HG03025 (cell line): ENCODE measurements around the gene COL11A2.

Source experiments
- ATAC-seq: cut with Tn5 transposase; IDR thresholded peaks from one replicate; pipeline ENCODE4 v1.9.1; 2021; ENCODE audit warnings: mild to moderate bottlenecking, moderate library complexity; ENCODE audit not compliant: unreplicated experiment, low FRiP score

COL11A2 gene

DNA sequence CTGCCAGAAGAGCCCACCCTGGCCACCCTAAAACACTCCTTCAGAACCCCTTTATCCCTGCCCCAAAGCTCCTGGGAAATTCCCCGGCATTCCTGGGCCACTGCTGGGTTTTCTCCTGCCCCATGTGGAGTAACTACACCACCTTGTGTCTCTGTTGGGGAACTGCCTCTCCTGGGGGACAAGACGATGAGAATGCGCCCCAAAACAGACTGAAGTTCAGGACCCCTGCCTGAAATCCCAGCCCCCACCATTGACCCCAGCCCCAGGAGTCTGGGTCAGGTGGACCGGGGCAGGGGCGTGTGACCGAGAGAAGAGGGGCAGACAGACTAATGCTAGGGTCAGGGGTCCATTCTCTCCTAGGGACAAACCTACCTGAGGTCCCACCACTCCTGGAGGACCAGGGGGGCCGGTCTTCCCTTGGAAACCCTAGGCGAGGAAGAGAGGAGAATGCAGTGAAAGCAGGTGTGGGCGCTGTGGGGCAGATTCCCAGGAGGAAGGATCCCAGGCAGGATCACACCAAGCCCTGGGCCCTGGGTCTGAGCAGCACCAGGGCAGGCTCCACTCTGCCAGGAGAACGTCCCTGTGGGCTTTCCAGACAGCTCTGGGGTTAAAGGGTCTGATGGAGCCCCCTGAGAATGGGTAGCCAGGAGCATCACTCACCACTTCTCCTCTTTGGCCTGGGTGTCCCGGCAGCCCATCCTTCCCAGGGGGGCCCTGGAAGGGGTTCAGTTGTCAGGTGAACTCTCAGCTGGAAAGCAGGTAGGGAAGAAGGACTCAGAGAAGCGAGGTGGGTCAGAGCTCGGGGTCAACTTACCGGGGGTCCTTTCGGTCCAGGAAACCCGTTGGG, 19.4 kb downstream of the COL11A2 start:
- no peak for ATAC-seq

DNA sequence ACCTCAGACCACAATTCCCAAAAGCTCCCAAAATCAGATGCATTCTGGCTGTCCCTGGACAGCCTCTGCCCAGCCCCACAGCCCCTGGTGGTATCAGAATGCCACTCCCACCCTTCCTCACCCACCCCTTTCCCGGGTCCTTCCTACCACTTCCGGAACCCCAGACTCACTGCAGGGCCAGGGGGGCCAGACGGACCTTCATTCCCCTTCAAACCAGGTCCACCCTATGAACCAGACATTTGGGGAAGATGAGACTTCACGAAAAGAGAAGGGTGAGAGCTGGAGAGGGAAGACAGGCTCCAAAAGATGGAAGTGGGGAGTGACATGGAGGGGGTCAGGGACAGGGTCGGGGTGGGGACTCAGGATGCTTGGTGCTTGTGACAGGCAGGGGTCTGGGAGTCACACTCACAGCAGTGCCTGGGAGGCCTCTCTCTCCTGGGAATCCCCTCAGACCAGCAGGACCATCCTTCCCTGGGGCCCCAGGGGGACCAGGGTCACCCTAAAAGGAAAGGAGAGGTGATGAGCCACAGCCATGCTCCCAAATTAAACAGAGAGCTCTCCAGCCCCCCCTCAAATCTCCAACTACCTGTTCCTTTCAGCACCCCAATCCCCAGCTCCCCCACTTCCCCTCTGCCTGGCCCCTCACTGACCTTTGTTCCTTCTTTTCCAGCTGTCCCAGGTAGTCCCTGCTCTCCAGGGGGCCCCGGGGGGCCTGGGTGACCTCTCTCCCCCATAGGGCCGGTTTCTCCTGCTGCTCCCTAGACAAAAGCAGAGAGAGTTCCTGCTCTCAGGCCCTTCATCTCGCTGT, 20.2 kb downstream of the COL11A2 start:
- no peak for ATAC-seq

DNA sequence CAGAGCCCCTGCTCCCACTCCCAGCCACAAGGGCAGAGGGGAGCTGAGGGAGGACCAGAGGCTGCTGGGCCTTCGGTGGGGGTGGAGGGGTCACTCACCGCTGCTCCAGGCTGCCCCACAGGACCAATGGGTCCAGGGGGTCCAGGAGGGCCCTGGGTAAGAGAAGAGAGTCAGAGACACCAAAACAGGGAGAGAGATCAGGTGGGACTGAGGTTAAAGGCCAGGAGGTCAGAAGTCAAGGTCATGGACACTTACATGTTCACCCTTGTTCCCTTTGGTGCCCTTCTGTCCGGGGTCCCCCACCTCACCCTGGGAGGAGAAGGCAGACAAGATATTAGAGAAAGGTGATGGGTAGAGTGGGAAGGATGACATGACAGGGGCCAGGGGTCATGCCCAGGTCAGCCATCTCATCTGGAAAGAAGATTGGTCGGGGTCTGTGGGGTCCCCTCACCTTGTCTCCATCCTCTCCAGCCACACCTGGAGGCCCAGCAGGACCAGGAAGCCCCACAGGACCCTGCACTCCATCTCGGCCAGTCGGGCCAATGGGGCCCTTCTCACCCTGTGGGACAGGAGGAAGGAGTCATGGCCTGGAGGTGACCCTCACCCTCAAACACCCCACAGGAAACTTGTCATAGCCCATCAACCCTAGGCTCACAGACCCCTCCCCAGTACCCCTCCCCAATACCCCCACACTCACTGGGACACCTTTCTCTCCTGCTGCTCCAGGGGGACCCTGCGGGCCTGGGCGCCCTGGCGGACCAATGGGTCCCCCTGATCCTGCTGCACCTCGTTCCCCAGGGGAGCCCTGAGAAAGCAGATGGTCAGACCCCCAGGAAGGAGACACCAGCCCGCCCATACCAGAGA, 21.0 kb downstream of the COL11A2 start:
- ATAC-seq: no peak

DNA sequence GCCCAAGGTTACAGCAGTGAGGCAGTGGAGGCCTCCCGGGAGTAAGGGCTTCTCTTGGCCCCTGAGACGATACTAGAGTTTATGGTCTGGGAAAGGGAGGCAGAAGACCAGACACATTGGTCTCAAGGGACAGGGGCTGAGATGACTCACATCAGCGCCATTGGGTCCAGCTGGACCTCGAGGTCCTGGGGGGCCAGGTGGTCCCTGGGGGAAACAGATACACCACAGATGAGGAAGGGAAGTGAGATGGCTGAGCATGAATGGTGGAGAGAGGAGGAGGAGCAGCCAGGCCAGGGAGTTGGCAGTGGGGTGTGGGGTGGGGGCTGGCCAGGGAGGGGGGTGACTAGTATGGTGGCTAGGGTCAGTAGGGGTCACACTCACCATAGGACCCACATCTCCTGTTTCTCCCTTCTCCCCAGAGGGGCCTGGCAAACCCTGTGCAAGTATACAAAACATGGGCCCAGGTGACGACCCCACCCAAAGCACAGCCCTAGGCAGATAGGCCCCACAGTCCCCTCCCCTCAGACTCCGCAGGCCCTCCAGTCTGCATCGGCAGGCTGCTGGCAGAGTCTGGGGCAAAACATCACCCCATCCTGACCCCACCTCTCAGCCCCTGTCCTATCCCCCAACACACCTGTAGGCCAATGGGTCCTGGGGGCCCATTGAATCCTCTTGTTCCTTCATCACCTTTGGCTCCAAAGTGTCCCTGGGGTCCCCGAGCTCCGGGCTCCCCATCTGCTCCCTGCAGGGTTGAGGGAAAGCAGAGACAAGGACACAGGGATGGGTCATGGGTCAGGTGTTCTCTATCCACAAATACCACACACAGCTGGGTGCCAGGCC, 21.9 kb downstream of the COL11A2 start:
- no peak for ATAC-seq

DNA sequence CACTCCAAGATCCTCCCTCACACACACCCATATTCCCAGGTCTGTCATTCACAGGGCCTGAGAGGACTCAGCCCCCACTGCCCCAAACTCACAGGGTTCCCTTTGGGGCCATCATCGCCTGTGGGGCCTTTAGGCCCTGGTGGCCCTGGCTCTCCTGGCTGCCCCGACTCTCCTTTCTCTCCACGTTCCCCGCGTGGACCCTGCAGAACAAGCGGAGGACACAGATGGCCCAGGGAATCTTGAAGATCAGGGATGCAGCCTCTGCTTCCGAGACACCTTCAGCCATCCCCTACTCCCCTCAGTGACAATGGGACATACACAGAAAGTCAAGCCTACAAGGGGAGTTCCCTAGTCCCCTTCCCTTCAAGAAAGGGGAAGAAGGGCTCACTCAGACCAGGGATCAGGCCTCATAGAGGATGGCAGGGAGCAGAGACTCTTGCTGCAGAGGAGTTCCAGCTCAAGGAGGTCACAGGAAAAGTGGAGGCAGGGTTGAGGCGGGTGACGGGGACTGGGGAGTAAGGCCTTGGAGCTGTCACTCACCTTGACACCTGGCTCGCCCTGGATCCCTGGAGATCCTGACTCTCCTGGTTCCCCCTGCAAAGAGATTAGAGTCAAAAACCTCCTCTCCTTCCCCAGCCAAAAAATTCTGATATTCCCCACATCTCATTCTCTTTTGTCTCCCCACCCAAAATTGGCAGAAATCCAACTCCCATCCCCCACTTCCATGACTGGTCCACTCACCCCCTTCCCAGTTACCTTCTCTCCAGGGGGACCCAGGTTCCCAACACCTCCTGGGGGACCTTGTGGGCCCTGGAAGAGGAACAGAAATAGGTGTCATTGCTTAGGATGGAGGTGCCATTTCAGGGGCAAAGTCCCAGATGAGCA, 22.7 kb downstream of the COL11A2 start:
- no peak for ATAC-seq

DNA sequence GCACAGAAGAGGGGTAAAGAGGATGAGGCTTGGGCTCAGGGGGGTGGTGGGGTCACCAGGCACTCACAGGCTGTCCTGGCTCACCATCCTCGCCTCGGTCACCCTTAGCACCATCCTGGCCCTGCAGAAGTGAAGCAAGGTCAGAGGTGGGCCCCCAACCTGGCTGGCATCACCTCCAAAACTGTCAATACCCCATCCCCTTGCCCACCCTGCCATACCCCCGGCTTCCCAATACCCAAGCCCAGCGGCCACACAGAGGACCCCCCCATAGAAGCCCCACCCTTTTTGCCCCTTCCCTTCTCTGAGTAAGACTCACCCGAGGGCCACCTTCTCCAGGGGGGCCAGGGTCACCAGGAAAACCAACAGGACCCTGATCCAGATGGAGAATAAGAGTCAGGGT, 23.6 kb downstream of the COL11A2 start:
- no peak for ATAC-seq

DNA sequence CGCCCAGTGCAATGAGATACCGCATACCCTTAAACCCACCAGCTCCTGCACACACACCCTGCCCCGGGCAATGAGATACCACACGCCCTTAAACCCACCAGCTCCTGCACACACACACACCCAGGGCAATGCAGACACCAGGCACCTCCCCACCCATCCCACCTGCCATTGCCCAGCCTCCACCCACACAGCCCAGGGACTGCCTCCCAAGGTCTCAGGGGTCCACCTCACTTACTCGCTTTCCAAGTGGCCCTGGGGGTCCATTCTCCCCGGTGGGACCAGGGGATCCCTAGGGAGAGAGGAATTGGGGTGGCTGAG, 24.0 kb downstream of the COL11A2 start:
- no peak for ATAC-seq

DNA sequence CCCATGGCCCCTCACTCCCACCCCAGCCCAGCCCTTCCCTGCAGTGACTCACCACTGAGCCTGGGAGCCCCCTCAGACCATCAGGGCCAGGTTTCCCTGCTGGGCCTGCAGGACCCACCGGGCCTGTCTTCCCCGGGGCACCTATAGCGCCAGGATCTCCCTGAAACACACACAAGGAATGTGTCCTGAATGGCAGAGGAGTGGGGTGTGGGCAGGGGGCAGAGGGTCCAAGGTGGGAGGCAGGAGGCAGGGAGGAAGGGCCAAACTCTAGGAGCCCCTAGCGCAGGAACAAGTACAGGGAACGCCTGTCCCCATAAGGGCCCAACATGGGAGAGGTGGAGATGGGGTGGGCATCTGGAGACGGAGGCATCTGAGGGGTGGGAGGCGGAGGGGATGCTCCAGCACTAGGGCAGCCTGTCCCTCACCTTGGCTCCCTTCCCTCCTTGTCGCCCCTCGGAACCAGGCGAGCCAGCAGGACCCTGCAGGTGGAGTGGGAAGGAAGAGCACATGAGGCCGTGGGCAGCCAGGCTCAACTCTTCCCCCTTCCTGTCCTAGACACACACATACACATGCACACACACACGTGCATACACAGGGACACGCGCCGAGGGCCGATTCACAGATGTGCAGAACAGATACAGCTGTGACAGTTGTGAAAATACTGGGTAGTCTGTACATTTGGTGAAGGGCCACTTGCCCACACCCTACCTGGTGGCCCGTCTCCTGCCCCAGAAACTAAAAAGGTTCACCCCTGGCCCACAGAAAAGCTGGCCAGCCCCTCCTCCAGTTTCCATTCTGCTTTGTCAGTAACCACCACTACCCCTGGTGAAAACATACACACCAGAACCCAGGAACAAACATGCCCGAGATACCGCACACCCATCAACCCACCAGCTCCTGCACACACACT, 24.6 kb downstream of the COL11A2 start:
- no peak for ATAC-seq

DNA sequence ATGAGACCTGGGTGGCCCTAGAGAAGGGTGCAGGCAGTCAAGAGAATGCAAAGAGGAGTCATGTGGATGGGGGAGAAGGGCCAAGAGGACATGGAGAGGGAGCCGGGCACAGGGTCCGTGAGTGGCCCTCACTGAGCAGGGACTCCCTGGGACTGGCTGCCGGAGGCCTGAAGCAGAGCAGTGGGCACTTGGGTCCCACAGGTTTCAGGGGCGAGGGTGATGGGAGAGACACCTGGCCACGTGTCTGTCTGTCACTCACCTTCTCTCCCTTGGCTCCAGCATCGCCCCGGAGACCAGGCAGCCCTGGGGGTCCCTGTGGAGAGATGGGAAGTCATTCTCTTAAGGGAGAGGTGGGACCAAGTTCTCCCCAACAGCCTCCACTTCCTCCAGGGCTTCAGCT, 25.5 kb downstream of the COL11A2 start:
- no peak for ATAC-seq

DNA sequence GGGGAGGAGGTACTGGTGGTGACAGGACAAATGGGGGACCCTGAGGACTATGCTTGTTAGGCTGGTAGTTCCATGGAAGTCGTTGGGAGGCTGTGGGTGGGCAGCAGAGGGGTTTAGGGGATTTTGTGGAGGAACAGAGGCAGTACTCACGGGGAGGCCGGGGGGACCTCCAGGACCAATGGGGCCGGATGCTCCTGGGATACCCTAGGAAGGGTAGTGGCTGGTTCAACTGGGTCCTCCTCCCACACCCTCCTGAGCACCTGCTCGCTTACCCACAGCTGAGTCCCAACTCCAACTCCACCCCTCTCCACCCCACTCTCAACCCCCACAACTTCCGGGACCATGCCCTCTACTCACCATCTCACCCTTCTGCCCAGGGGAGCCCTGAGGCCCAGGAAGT, 25.9 kb downstream of the COL11A2 start:
- no peak for ATAC-seq

DNA sequence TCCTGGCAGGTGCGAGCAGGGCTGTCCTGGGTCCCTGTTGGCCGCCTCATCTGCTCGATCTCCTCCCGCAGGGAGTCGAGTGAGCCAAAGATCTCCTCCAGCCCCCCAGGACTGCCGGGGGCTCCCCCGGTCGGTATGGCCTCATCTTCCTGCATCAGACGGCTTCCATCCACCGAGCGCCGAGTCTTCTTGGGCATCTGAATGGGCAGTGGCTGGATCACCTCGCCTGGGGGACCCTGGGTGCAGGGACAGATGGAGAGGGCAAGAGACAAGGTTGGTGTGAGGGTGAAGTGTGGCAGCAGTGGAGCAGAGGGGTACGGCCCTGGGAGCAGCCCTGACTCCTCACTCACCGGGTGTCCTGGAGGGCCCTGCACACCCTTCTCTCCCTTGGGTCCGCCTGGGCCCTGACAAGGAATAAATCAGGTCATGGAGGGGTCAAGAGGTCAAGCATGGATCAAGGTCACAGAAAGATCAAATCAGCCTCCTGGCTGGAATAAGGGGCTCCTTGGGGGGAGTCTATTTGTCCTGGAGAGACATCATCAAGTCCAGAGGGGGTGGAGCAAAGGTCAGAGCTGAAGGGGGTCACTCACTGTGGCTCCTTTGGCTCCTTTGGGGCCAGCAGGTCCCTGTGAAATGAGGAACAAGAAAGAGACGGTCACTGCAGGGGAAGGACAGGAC, 26.5 kb downstream of the COL11A2 start:
- no peak for ATAC-seq

DNA sequence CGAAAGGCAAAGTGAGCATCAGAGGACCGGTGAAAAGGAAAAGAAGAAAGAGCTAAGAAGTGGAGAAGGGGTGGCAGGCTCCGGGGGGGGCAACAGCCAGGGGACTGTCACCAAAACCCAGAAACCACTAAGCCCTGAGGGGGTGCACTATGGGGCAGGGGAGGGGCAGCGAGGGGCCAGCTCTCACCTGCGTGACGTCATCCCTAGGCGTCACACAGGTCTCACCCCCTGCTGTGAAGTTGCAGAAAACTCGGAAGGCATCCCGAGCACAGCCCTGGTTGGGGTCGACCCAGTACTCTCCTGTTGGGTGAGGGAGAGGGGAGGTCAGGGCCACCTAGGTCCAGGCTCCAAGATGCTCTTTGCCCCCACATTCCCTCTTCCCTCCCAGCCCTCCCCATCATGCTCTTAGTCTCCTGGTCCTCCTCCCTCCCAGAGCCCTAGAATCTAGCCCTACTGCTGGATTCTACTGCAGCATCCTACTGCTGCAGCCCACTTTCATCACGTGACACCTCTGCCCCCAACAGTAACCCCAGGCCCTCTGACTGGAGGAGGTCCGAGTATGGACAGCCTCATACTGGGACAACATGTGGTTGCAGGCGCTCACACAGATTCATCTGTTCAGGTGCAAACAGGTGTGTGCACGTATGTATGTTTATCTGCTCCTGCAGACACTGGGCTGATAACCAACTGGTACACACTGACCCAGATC, 27.4 kb downstream of the COL11A2 start:
- ATAC-seq: no peak

DNA sequence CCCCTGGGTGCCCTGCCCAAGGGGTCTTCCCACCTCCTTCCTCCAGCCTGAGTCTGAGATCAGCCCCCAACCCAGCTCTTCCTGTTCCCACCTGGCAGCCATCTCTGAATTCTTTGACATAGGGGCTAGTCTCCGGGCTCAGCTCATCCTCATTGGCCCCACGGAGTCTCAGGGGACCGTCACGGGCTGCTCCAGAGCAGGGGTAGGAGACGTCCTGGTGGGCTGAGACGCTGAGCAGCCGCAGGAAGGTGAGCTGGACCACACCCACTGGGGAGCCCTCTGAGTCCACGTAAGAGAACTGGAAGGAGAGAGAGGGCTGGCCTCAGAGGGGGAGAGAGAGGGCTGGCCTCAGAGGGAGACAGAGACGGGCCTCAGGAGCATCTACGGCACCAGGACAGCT, 28.1 kb downstream of the COL11A2 start:
- no peak for ATAC-seq

DNA sequence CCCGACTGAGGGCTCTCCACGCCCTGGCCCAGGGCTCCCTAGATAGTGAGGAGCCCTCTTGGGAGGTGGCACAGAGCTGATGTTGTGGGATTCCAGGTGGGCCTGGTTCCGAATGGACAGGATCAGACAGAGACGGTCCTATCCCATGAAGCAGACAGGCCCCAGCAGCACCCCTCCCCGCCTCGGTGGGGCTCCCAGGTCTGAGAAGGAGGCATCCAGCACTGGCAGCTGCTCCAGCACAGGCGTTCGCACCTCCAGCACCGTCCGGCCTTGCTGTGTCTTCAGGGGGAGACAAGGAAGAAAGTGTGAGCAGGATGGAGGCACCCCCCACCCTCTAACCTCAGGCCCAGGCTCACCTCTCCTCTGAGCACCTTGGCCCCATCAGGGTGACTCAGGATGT, 28.7 kb downstream of the COL11A2 start:
- ATAC-seq: no peak

DNA sequence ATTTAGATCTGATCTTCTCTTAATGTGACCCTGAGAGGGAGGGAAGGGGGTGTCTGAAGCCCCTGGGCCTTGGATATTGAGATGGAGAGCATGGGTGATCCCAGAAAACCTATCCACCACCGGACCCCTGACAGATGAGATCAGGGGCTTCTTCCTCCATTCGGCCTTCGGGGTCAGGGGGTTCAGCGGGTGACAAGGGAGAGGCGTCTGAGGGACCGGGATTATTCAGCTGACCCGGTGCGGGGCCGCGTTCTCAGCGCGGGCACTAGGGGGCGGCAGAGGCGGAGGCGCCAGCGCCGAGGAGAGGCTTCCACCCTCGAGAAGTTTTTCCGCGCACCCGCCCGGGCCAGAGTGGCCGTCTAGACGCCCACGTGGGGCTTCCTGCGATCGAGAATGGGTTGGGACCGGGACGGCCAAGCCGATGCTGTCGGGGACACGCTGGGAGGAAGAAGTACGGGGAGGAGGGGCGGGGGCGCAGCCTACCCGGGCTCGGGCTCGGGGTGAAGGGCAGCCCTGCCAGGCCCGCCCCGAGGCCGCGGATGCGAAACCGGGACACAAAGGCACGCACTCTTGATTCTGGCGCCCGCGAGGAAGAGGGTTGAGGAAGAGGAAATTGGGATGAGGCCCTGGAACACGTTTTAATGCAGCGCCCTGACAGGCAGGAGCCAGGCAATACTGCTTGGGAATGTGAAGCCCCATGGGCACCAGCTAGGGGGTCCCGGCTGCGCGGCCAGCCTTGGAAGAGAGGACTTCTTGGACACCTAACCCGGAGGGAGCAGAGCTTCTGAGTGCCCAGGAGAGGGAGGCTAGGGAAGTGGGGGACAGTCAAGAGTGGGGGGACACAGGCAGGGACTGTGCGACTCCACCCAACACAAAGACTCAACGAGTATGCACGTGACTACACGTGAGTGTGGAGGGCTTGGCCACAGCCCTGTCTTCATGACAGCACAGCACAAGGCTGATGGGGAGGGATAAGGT, 30.6 kb downstream of the COL11A2 start:
- ATAC-seq: no peak
